ENCODE results near the gene PRDM7.

DNA sequence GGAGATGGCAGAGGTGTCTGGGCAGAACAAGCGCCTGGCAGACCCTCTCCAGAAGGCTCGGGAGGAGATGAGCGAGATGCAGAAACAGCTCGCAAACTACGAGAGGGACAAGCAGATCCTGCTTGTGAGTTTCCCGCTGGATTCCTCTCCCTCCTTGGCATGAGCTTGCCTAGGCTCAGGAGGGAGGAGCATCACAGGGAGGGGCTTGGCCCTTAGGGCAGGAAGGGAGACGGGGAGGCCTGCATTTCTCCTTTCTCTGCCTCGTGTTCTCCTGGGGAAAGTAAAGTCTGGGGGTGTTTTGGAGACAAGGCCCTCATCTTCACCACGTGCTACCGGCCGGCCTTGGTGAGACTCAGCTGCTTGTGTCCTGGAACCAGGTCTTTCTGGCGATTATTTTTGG is 39.9 kb downstream of the PRDM7 start:
- TF ChIP-seq, protein P1, sequence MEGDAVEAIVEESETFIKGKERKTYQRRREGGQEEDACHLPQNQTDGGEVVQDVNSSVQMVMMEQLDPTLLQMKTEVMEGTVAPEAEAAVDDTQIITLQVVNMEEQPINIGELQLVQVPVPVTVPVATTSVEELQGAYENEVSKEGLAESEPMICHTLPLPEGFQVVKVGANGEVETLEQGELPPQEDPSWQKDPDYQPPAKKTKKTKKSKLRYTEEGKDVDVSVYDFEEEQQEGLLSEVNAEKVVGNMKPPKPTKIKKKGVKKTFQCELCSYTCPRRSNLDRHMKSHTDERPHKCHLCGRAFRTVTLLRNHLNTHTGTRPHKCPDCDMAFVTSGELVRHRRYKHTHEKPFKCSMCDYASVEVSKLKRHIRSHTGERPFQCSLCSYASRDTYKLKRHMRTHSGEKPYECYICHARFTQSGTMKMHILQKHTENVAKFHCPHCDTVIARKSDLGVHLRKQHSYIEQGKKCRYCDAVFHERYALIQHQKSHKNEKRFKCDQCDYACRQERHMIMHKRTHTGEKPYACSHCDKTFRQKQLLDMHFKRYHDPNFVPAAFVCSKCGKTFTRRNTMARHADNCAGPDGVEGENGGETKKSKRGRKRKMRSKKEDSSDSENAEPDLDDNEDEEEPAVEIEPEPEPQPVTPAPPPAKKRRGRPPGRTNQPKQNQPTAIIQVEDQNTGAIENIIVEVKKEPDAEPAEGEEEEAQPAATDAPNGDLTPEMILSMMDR (IDR thresholded peaks at IDR 0.05), result no peak
- no peak for TF ChIP-seq POLR2A (IDR thresholded peaks at IDR 0.05)
- TF ChIP-seq EP300 (IDR thresholded peaks at IDR 0.05), result no peak
- no peak for TF ChIP-seq POLR2AphosphoS5 (IDR thresholded peaks at IDR 0.05)
